GM19238 (cell line): Measurements from ENCODE around the gene FAM161B.

Source experiments
- DNase-seq: peaks from one replicate; pipeline ENCODE4 v3.0.0; 2011; ENCODE audit warnings: low spot score; ENCODE audit not compliant: insufficient read length

The FAM161B gene

GRCh38 chr14:73884438-73885190 lies 65.3 kb downstream of the FAM161B start:
- no peak for DNase-seq
